T-helper 1 cell treated with Interleukin-12 subunit alpha and Interleukin-12 subunit beta and Interleukin-4 antibody, amounts not matched to agents 30 ng/mL and 1 ng/mL, for 36 hours (primary cell): Measurements from ENCODE around the gene BEND2. TPM values are rescaled to one million over a fixed set of nuclear protein-coding genes. Genes with fewer than 3 reads are reported as not detected.
"Not testable (repeated sequence)": the region's sequence is repeated elsewhere in the genome, so short reads cannot be mapped to it uniquely, and the experiment has no call there.

Experiments used
- intact Hi-C: fragments of 100-400 bp; cut with micrococcal nuclease; formaldehyde crosslinking; loops from one replicate; pipeline ENCODE4 v1.15.1; 2024
- total RNA-seq: library from RNA; stranded (reverse); gene quantifications from 2 replicates; pipeline ENCODE4 v1.2.3, GENCODE V29; 2022

The BEND2 gene
- total RNA-seq: not detected in 2 replicates

GRCh38 chrX:18220786-18221185, at the start of gene BEND2:
Gene BEND2 (minus strand): TSS chrX:18220886. CDS start chrX:18220750, 136 bp downstream.
- intact Hi-C loops: no loop called here

GRCh38 chrX:18255059-18255458, 34.4 kb upstream of the BEND2 start:
- intact Hi-C loops: no loop called here

DNA sequence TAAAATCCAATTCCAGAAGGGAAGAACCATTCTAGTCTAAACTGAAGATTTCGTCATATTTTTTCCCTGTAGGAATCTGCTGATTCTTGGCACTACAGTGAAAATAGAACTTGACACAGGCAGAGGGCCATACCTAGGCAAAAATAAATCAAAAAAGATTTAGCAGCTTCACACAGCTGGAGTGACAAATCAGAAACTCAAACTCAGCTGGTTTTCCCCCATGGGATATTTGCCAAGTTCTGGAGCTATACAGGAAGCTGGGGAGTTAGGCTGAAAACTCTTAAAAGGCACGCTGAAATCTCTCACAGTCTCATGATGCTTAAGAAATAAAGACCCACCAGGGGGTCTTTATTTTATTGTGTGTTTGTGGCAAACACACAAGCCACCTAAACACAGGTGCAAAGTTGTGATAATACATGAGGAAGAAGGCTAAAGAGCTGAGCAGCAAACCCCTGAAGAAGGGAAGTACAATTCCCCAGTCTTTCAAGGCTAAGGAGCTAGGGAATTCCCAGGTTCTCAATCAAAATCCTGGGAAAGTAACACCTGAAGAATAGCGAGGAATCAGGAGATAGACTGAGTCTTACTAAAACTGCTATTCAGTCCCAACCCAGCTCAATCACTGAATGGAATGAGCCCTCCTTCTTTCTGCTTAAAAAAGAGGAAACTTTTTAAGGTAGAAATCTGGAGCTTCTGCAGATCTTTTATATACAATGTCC, 32.1 kb upstream of the BEND2 start:
- intact Hi-C loops: no loop called here

DNA sequence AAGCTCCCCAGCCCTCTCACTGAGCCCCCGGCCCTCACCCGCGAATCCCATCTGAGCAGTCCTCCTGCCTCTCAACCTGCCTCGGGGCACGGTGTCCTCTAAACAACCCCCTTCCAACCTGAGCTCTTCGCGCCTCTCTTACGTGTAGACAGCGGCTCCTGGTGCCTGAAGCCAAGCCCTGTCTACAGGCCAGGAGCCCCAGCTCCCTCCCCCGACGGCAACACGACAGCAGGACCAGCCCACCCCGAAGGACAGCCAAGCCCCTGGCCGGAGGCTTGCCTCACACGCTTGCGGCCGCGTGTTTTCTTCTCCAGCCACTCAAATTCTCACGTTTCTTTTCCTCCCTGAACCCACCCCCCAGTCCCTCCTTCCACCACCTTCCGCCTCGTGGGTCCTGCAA, 9.0 kb upstream of the BEND2 start:
- intact Hi-C loops: not testable (repeated sequence)

GRCh38 chrX:18228069-18228468, 7.4 kb upstream of the BEND2 start:
- intact Hi-C loops: no loop called here

- intact Hi-C loops: no loop called here
These were observed 6.8 kb upstream of the BEND2 start for GRCh38 chrX:18227458-18227857.

DNA sequence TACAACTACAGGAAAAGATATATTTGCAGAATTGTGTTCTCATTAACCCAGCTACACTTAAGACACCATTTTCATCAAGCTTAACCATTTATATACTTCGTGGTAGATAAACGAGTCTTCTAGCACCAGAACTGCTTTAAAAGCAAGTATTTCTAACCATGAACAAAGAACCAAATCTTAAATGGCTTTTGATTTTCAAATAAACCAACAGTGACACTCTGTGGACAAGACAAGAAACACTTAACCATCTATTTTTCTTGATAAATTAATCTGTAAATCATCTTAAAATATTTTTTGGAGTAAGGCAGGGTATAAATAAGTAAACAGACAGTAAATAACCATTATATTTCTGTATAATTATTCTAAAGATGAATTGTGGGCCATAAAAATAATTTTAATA, 10.2 kb downstream of the BEND2 start:
- intact Hi-C loops: no loop called here

- intact Hi-C loops: no loop called here
These were observed 14.0 kb downstream of the BEND2 start for GRCh38 chrX:18206657-18207056.

DNA sequence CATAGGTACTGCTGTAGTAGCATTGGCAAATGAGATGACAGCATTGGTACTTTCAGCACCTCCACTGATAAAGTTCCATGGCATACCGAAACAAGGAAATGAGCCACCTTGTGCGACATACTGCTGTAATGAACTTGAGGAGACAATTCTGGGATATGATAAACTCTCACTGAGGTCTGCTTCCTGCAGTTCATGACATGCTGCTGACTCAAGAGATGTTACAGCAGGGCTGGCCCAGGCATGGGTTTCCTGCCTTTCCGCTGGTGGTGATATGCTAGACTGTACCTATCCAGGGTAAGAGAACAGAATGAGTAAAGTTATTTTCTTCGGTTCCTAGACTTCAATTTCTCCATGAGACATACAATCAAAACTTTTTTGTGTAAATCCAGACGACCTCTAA, 17.1 kb downstream of the BEND2 start:
- intact Hi-C loops: no loop called here

DNA sequence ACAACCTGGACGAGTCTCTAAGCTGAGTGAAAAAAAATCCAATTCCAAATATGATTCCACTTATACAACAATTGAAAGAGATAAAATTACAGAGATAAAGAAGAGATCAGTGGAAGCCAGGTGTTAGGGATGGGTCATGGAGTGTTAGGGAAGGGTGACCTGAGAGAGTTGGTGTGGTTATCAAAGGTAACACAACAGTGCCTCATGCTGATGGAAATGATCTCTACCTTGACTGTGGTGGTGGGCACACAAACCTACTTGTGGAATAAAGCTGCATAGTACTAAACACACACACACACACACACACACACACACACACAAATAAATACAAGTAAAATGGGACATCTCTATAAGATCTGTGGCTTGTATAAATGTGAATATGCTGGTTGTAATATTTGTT, 26.0 kb downstream of the BEND2 start:
- intact Hi-C loops: no loop called here

DNA sequence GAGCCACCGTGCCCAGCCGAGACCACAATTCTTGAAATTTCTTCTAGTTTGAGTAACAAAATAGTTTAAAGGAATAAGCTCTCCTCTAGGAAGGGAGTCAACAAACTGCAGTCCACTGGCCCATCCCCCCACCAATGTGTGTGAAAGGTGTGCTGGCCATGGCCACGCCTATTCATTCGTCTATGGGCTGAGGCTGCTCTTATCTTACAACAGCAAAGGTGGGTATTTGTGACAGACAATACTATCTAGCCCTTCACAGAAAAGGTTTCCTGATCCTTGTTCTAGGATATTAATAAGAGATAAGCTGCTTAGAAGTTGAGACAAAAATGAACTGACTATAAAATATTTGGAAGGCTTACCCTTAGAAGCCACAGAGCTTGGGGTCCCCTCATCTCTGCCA, 41.2 kb downstream of the BEND2 start:
- intact Hi-C loops: no loop called here

GRCh38 chrX:18174971-18175370, 45.7 kb downstream of the BEND2 start:
- intact Hi-C loops: no loop called here

DNA sequence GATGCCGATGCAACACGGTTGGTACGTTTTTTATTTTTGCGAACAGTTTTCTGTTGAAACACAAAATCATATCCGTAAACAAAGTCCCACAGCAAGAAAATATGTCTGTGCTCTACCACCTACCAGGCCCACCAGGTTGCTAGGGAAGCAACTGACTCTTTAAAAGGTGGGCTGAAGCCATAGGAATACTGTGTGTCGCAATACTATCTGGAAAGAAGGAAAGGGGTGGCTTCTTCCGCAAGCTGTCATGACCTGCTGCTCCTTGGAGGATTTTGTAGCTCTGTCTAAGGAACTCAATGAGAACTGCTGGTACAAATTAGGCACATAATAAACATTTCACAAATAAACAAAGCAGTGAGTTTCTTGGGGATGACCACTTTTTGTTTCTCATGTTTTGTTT, 46.5 kb downstream of the BEND2 start:
- intact Hi-C loops: no loop called here

DNA sequence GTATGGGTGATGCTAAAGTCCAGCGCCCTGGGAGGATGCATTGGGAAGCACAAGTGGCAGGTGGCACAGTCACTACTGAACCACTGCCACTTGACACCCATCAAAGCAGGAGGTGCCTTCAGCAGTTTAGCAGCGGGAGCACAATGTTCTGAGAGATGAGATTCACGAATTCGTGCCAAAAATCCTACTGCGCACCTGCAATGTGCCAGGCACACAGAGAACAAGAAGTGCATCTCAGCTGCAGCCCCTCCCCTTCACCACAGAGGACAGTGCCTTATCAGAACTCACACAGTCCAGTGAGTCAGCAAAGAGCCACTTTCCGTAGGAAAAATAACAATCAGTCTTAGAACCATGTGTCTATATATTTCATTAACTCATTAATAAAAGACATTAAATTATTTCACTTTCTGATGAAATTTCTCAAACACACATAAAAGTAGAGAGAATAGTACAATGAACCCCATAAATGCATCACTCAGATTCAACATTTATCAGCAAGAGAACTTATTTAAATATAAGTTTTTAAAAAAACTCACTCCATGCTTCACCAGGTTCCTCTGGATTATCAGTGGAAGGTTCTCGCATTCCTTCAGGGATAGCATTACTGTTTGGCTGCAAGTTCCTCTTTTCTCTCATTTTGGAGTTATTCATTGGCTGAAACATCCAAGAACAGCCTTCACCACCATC, 47.0 kb downstream of the BEND2 start:
- intact Hi-C loops: no loop called here

- intact Hi-C loops: no loop called here
These were observed 47.7 kb downstream of the BEND2 start for GRCh38 chrX:18172970-18173369.

- intact Hi-C loops: no loop called here
These were observed 49.8 kb downstream of the BEND2 start for GRCh38 chrX:18170910-18171309.

DNA sequence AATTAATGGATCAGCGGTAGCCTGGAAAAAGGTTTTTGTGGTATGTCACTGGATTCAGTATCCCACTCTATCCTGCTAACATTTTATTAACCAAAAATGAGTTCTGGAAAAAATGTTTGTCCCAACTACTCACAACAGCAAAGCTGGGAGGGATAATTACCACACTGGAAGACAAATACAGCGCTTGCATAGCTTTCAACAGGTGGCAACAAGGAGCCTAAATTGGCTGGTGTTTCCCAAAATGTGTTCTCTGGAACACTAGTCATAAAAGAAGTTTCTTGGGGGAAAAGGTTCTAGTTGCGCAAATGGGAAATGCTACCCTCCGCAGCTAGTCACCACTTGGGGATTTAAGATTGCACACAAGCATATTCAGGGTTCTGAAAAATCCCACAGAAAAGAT, 54.6 kb downstream of the BEND2 start:
- intact Hi-C loops: no loop called here

DNA sequence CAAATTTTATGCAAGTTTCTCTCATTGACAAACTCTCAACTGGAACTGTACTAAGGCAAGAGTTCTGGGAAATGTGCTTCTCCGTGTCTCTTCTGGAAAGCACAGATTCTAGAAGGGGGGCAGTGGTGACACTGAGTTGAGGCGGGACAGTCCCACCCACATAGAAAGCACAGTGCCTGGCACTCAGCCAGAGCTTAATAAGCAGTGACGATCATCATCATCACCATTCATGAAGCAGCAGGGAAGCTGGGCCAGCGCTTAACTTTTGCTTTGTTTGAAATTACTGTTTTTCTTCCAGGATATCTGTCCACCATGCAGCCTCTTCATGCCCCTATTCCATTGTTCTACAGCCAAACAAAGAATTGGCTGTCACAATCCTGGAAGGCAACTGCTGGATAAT, 60.3 kb downstream of the BEND2 start:
- intact Hi-C loops: loop anchor here (5.0 kb wide), 1 partner anchor 953 kb away; no protein-coding TSS in a partner anchor

DNA sequence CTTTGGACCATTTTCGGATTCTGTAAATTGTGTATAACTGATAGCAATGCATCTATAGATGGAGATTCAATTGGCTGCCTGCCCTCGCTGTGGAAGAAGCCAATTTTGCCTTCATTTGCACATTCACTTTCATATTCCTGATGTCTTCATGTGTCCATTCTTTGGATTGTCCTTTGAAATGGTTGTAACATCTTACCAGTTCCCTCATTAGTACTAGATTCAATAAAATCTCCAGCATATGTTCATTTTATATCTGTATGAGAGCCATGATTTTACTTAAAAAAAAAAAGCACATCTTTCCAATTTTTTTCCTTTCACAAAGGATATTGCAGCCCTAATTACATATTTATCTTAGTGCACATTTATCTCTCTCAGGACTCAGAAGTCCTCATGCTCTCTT, 61.7 kb downstream of the BEND2 start:
- intact Hi-C loops: no loop called here

DNA sequence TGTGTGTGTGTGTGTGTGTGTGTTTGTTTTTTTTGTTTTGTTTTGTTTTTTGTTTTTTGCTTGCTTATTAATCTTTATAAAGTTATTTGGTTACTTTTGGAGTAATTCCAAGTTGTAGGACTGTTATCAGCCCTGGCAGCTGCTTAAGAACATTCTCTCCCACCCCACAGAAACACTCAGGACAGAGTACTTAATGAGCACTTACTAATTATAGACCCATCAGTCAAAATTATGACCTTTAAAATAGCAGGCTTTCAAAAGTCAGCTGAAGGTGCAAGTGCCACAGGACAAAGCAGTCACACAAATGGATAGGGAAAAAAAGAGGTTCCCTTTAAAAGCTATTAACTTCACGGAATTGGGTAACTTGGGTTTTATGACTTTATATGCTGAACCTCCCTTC, 69.0 kb downstream of the BEND2 start:
- intact Hi-C loops: no loop called here

DNA sequence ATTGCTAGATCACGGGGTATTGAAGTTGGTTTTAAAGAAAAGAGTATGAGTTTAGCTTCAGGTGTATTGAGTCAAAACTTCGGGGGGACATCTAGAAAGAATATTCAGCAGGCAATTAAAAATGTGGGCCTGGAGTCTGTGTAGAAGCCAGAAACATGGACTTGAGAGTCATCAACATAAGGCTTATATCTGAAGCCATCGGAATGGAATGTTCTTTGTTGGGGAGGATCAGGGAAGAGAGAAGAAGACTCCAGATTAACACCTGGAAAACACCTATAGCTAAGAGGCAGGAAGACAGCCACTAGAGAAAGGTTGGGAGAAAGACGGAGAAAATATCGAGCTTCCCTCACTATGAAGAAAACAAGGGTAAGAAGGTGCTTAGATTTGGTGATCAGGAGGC, 69.5 kb downstream of the BEND2 start:
- intact Hi-C loops: no loop called here

DNA sequence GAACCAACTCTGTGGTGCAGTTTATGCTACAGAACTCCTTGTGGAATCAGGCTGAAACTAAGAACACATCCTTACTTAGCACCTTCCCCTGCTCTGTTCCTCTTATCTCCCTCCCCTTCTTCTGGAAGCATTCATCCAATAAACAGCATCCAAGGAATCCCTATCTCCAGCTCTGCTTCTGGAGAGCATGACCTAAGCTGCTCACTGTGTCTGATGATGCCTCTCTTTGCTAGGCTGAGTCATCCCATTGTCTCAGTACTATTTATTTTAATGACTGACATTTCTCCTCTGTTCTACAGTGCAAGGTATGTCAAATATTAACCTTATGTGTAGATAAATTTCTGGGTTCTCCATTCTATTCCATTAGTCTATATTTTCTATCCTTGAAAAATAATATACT, 71.2 kb downstream of the BEND2 start:
- intact Hi-C loops: no loop called here

DNA sequence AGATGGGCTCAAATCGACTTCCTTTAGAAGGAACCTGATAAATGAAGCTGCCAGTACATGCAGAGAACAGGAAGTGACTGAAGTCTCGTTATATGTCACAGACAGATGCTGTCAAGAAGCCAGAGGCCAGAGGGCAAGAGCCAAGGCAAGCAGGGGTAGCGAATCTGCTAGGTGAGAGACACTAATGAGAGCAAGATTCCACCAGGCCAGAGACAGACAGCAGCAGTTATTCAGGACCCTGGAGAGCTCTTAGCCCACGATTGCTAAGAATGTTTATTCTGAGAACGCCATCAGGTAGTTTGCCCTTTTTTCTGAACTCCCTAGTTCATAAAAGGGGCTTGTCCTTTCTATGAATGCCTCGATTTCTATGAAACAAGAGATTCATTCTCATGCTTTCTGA, 73.7 kb downstream of the BEND2 start:
- intact Hi-C loops: no loop called here
